ENCODE results near the gene RAB38. TPM values are rescaled to one million over a fixed set of nuclear protein-coding genes. Genes with fewer than 3 reads are reported as not detected.

Gene RAB38
- total RNA-seq, 1 donor from 2014 or later = 10.4 TPM

GRCh38 chr11:88087337-88087736, 87.9 kb downstream of the RAB38 start:
- no peak for TF ChIP-seq CTCF (IDR thresholded peaks at IDR 0.05; ENCODE audit: unreplicated experiment)
- H3K27ac Mint-ChIP-seq (ENCODE audit: unreplicated experiment) = no peak overlapping the region
- no peaks in the 10 kb centered on the region for H3K27me3 Mint-ChIP-seq (ENCODE audit: unreplicated experiment)
- H3K4me1 Mint-ChIP-seq (ENCODE audit: unreplicated experiment) = no peaks in the 10 kb centered on the region
- H3K9me3 Mint-ChIP-seq (ENCODE audit: unreplicated experiment) = no peaks in the 10 kb centered on the region
- no peak for DNase-seq (ENCODE audit: low spot score)
- H3K4me3 Mint-ChIP-seq (ENCODE audit: unreplicated experiment) = no peak overlapping the region
- H3K36me3 Mint-ChIP-seq (ENCODE audit: low read depth, unreplicated experiment) = no peaks in the 10 kb centered on the region

- Mint-ChIP-seq H3K9me3 (ENCODE audit: unreplicated experiment) (no peaks in the 10 kb centered on the region), H3K36me3 (ENCODE audit: low read depth, unreplicated experiment) (no peaks in the 10 kb centered on the region), H3K4me1 (ENCODE audit: unreplicated experiment) (no peaks in the 10 kb centered on the region), H3K27me3 (ENCODE audit: unreplicated experiment) (no peaks in the 10 kb centered on the region), H3K27ac (ENCODE audit: unreplicated experiment) (no peak overlapping the region), H3K4me3 (ENCODE audit: unreplicated experiment) (no peak overlapping the region)
- no peak for DNase-seq (ENCODE audit: low spot score)
- no peak for TF ChIP-seq CTCF (IDR thresholded peaks at IDR 0.05; ENCODE audit: unreplicated experiment)
These were observed 88.9 kb downstream of the RAB38 start for GRCh38 chr11:88086297-88086696.

GRCh38 chr11:88070437-88070836, 104.8 kb downstream of the RAB38 start:
- Mint-ChIP-seq H3K4me1 (ENCODE audit: unreplicated experiment) (peaks cover 2% of the 10 kb centered on the region), H3K9me3 (ENCODE audit: unreplicated experiment) (no peaks in the 10 kb centered on the region), H3K27me3 (ENCODE audit: unreplicated experiment) (no peaks in the 10 kb centered on the region), H3K4me3 (ENCODE audit: unreplicated experiment) (no peak overlapping the region), H3K27ac (ENCODE audit: unreplicated experiment) (no peak overlapping the region), H3K36me3 (ENCODE audit: low read depth, unreplicated experiment) (no peaks in the 10 kb centered on the region)
- TF ChIP-seq CTCF (IDR thresholded peaks at IDR 0.05; ENCODE audit: unreplicated experiment) = no peak
- no peak for DNase-seq (ENCODE audit: low spot score)

GRCh38 chr11:88068848-88069554, 106.2 kb downstream of the RAB38 start:
- Mint-ChIP-seq H3K4me3 (ENCODE audit: unreplicated experiment) (no peak overlapping the region), H3K4me1 (ENCODE audit: unreplicated experiment) (peaks cover 2% of the 10 kb centered on the region), H3K36me3 (ENCODE audit: low read depth, unreplicated experiment) (no peaks in the 10 kb centered on the region), H3K27ac (ENCODE audit: unreplicated experiment) (no peak overlapping the region), H3K9me3 (ENCODE audit: unreplicated experiment) (no peaks in the 10 kb centered on the region), H3K27me3 (ENCODE audit: unreplicated experiment) (no peaks in the 10 kb centered on the region)
- no peak for TF ChIP-seq CTCF (IDR thresholded peaks at IDR 0.05; ENCODE audit: unreplicated experiment)
- DNase-seq (ENCODE audit: low spot score) = no peak

- no peak overlapping the region for H3K27ac Mint-ChIP-seq (ENCODE audit: unreplicated experiment)
- DNase-seq (ENCODE audit: low spot score) = no peak
- peaks cover under 1% of the 10 kb centered on the region for H3K4me1 Mint-ChIP-seq (ENCODE audit: unreplicated experiment)
- H3K27me3 Mint-ChIP-seq (ENCODE audit: unreplicated experiment) = no peaks in the 10 kb centered on the region
- no peak overlapping the region for H3K4me3 Mint-ChIP-seq (ENCODE audit: unreplicated experiment)
- no peaks in the 10 kb centered on the region for H3K9me3 Mint-ChIP-seq (ENCODE audit: unreplicated experiment)
- no peak for TF ChIP-seq CTCF (IDR thresholded peaks at IDR 0.05; ENCODE audit: unreplicated experiment)
- H3K36me3 Mint-ChIP-seq (ENCODE audit: low read depth, unreplicated experiment) = no peaks in the 10 kb centered on the region
These were observed 109.2 kb downstream of the RAB38 start for GRCh38 chr11:88066090-88066489.
